Coronary artery (tissue), 2 donors: ENCODE results near the gene NCCRP1.

Source experiments
- DNase-seq: peaks from one replicate; pipeline ENCODE4 v3.0.0-alpha.2; 2017; ENCODE audit warnings: low spot score
- H3K27ac ChIP-seq, 2 donors: fragments of 200-600 bp; sonication (generic); one replicate each; pipeline ENCODE4 v1.5.1; 2016 to 2019
- H3K4me3 ChIP-seq: fragments of 200-600 bp; sonication (generic); 2 replicates; pipeline ENCODE4 v1.5.1; 2016; ENCODE audit warnings: mild to moderate bottlenecking, moderate library complexity
- TF ChIP-seq, protein P1 (sequence below): fragments of 200-600 bp; sonication (generic); IDR thresholded peaks from one replicate; pipeline ENCODE4 v1.5.1; 2019; ENCODE audit warnings: antibody characterized with exemption

The NCCRP1 gene

DNA sequence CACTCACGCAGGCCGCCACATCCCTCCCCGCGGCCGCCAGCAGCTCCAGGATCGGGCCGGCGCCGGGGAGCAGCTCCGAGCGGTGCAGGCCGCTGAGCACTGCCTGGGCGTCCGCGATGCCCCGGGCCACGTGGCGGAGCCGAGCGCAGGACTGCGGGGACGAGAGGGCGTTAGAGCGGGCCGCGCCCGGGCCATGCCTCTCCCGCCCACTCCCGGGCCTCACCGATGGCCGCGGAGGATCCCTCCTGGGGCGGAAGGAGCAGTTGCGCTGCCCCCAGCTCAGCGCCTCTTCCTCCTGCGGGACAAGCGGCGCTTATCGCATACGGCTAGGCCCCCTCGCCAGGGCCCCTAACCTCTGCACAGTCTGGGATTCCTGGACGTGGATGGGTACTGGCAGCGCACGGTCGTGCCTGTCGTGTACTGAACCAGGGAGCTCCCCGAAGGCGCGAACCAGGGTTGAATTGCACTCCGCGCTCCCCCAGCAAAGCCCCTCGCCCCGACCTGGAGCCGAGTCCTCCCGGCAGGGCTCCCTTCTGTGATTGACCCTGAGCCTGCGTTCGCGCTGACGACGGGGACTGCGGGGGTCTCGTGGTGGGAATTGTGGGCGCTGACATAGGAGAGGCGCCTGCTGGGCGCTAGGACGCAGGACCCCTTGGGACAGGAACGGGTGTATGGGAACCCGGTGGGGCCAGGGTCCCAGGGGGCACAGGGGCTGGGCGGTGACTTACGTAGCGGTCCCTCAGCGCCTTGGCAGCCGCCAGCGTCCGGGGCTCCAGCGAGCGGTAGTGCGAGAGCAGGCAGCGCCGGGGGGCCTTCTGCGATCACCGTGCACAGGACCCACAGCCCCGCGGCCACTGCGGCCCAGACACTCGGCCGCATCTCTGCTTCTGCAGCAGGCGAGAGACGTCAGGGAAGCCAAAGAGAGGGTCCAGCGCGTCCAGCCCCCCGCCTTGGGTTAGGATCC lies 51.2 kb downstream of the NCCRP1 start:
- peak overlapping the region; percentile 57 for H3K4me3 ChIP-seq
- no peak overlapping the region for H3K27ac ChIP-seq
- TF ChIP-seq, protein P1, sequence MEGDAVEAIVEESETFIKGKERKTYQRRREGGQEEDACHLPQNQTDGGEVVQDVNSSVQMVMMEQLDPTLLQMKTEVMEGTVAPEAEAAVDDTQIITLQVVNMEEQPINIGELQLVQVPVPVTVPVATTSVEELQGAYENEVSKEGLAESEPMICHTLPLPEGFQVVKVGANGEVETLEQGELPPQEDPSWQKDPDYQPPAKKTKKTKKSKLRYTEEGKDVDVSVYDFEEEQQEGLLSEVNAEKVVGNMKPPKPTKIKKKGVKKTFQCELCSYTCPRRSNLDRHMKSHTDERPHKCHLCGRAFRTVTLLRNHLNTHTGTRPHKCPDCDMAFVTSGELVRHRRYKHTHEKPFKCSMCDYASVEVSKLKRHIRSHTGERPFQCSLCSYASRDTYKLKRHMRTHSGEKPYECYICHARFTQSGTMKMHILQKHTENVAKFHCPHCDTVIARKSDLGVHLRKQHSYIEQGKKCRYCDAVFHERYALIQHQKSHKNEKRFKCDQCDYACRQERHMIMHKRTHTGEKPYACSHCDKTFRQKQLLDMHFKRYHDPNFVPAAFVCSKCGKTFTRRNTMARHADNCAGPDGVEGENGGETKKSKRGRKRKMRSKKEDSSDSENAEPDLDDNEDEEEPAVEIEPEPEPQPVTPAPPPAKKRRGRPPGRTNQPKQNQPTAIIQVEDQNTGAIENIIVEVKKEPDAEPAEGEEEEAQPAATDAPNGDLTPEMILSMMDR = no peak
- no peak for DNase-seq

DNA sequence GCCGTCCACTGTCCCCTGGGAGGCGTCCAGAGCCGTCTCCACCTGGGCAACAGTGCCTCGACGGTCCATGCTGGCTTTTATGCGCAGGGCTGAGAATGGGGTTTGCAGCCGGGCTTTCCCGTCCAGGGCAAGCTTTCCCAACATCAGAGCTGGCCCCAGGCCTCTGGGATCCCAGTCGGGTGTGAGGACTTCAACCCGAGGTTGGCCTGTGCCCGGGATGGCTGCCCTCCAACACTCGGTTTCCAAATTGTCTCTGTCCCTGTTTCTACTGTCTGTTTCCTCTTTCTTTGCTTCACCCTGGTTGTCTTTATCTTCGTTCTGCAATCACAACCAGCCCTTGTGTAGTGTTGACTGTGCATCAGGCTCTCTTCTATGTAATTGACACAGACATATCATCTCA lies 52.0 kb downstream of the NCCRP1 start, which contains the start of gene IFNL4:
TSS of gene IFNL4 (minus strand) at position 51 of the 400 bp plus-strand sequence.
- DNase-seq = no peak
- no peak within 1 kb of the TSS for H3K27ac ChIP-seq
- peak within 1 kb of the TSS; percentile 57 for H3K4me3 ChIP-seq
- TF ChIP-seq, protein P1 = no peak

DNA sequence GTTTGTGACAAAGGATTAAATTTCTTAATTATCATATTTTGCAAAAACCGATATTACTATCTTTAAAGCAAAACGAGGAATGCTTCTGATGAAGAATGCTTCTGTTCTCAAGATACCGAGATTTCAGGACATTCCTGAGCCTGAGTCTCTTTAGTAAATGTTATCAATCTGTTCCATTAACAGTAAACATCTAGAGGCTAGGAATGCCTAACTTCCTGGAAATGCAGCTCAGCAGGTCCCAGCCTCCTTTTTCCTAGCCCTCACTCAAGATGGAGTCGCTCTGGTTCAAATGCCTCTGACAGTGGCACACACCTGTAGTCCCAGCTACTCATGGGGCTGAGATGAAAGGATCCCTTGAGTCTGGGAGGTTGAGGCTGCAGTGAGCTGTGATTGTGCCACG lies 54.3 kb downstream of the NCCRP1 start:
- DNase-seq = no peak
- TF ChIP-seq, protein P1 = no peak
- Histone ChIP-seq H3K27ac (no peak overlapping the region), H3K4me3 (no peak overlapping the region)
